Measurements from ENCODE around the gene CATSPER4. TPM values are rescaled to one million over a fixed set of nuclear protein-coding genes. Genes with fewer than 3 reads are reported as not detected.
A peak's percentile ranks its signal among the peaks of the same experiment; 100 is the strongest.
"Not testable (repeated sequence)": the region's sequence is repeated elsewhere in the genome, so short reads cannot be mapped to it uniquely, and the experiment has no call there.

CATSPER4 gene
- total and polyA plus RNA-seq, 7 experiments from 2014 or later, result not detected

- H3K4me3 ChIP-seq (ENCODE audit: low read length), result peak overlapping the region; percentile 44
- H3K27ac ChIP-seq (ENCODE audit: low read depth, low read length), result no peak overlapping the region
- DNase-seq (peak in 8 of 9 donors; percentile 10 to 41 (median 20)), ATAC-seq (peak; percentile 85)
- peaks cover 0 to 2% (median 0%) of the 10 kb centered on the region in 5 donors for H3K36me3 Mint-ChIP-seq
- H3K4me1 Mint-ChIP-seq, result peaks cover 5 to 12% (median 8%) of the 10 kb centered on the region in 7 donors
- peaks cover 6 to 53% (median 15%) of the 10 kb centered on the region in 5 donors for H3K27me3 Mint-ChIP-seq
- peaks cover 0 to 5% of the 10 kb centered on the region in 2 donors for H3K4me1 ChIP-seq (ENCODE audit: control insufficient read depth in 2 of 2, insufficient read depth in 2 of 2, low read length in 2 of 2)
- no peaks in the 10 kb centered on the region for H3K9me3 ChIP-seq (ENCODE audit: control insufficient read depth in 2 of 3, low read length in 3 of 3)
- peak overlapping the region; percentile 67 to 83 (median 78) for H3K4me3 Mint-ChIP-seq
- H3K9me3 Mint-ChIP-seq, result no peaks in the 10 kb centered on the region
- H3K27me3 ChIP-seq (ENCODE audit: control insufficient read depth in 2 of 2, insufficient read depth in 2 of 2, low read length in 2 of 2), result peaks cover 0 to 4% of the 10 kb centered on the region in 2 donors
- H3K36me3 ChIP-seq (ENCODE audit: control insufficient read depth in 2 of 3, insufficient read depth in 3 of 3, low read length in 3 of 3), result no peaks in the 10 kb centered on the region
- intact Hi-C loops (cut with micrococcal nuclease), result no loop called here
- ChIA-PET POLR2A (interaction anchor here (0.7 kb wide), 1 partner anchor 220 kb away, joined by 3 read pairs; no protein-coding TSS in a partner anchor), CTCF (interaction anchor here (0.5 kb wide), 1 partner anchor 19 kb away, joined by 4 read pairs; no protein-coding TSS in a partner anchor)
- peak overlapping the region in 5 of 9 donors; percentile 5 to 47 (median 22) for H3K27ac Mint-ChIP-seq
Observed at GRCh38 chr1:26225033-26225831, 34.8 kb downstream of the CATSPER4 start.

DNA sequence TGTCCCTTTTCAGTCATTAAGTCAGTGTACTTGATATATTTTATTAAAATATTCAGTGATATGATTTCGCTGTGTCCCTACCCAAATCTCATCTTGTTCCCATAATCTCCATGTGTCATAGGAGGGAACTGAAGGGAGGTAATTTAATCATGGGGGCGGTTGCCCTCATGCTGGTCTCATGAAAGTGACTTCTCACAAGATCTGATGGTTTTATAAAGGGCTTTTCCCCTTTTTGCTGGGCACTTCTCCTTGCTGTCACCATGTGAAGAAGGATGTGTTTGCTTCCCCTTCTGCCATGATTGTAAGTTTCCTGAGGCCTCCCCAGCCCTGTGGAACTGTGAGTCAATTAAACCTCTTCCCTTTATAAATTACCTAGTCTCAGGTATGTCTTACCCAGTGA, 40.3 kb downstream of the CATSPER4 start:
- not testable (repeated sequence) for H3K27ac ChIP-seq (ENCODE audit: low read depth, low read length); H3K4me1 ChIP-seq (ENCODE audit: control insufficient read depth in 2 of 2, insufficient read depth in 2 of 2, low read length in 2 of 2); H3K27ac Mint-ChIP-seq; H3K36me3 Mint-ChIP-seq; H3K4me3 ChIP-seq (ENCODE audit: low read length); H3K4me3 Mint-ChIP-seq; H3K9me3 Mint-ChIP-seq; ATAC-seq; H3K9me3 ChIP-seq (ENCODE audit: control insufficient read depth in 2 of 3, low read length in 3 of 3); DNase-seq; H3K27me3 ChIP-seq (ENCODE audit: control insufficient read depth in 2 of 2, insufficient read depth in 2 of 2, low read length in 2 of 2); H3K36me3 ChIP-seq (ENCODE audit: control insufficient read depth in 2 of 3, insufficient read depth in 3 of 3, low read length in 3 of 3)
- POLR2A ChIA-PET, result interaction anchor here (0.6 kb wide), 1 partner anchor 13 kb away, joined by 4 read pairs; no protein-coding TSS in a partner anchor
- H3K27me3 Mint-ChIP-seq, result peaks cover 4 to 32% (median 7%) of the 10 kb centered on the region in 5 donors
- CTCF ChIA-PET, result interaction anchor here (0.7 to 5.3 kb wide), 2 partner anchors 61 to 136 kb away, joined by 3 to 38 read pairs; partner anchors contain the start of genes C1orf232 and ZNF593
- intact Hi-C loops (cut with micrococcal nuclease), result loop anchor here in 1 of 2 donors (5.0 to 10.0 kb wide), 2 partner anchors 38 to 196 kb away; partner anchors contain the start of gene CATSPER4
- H3K4me1 Mint-ChIP-seq, result peaks cover 10 to 28% (median 18%) of the 10 kb centered on the region in 7 donors

DNA sequence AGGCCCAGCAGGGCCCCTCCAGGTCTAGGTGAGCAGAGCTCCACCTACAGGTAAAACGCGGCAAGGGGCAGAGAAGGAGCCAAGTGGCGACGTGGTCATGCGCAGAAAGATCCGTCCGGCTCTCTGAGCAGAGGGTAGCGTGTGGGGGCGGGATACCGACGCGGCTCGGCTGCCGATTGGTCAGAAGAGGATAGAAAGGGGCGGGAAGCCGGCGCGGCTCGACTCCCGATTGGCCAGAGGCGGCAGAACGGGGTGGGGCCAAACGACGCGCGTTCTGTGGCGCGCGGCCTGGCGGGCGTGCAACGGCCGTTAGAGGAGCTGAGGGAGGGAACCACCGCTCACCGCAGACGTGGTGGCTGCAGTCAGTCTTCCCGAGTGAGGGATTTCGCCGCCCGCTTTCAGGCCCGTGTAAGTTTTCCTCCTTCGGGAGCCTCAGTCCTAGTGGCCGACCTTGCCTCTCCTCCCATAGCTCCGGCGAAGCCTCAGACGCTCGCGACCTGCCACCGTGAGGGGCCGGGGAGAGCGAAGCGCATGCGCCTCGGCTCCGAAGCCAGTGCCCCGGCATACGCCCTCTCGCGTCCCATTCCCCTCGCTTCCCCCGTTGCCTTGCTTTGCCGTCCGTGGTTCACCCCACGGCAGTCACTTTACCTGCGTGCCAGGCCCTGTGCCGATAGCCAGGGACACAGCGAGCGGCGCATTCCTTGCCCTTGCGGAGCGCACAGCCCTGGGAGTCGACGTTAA, 43.7 kb downstream of the CATSPER4 start, which contains the start of gene CEP85:
CEP85 (plus strand) TSS at position 298 of the 741 bp plus-strand sequence. CDS start 5,584 bp downstream, outside the sequence.
- intact Hi-C loops (cut with micrococcal nuclease), result loop anchor here (1.0 to 10.0 kb wide), 18 partner anchors 31 to 239 kb away; partner anchors contain the start of genes CATSPER4 (in 2 of the 2), PDIK1L (in 2 of the 2), ZNF593 (in 2 of the 2) and DHDDS (in 1 of the 2)
- ChIA-PET CTCF (interaction anchor here (0.6 to 5.3 kb wide), 29 partner anchors 8 to 1590 kb away, joined by 3 to 38 read pairs (median 4); partner anchors contain the start of genes C1orf232, CATSPER4, ZNF593 and ZNF593OS), POLR2A (interaction anchor here (0.6 to 3.7 kb wide), 18 partner anchors 14 to 238 kb away, joined by 3 to 45 read pairs (median 4); partner anchors contain the start of genes C1orf232, CD52, DHDDS and HMGN2)
- H3K36me3 Mint-ChIP-seq, result peaks cover 0 to 6% (median 0%) of the 10 kb centered on the region in 5 donors
- Histone ChIP-seq H3K27me3 (ENCODE audit: control insufficient read depth in 2 of 2, insufficient read depth in 2 of 2, low read length in 2 of 2) (no peaks in the 10 kb centered on the region), H3K9me3 (ENCODE audit: control insufficient read depth in 2 of 3, low read length in 3 of 3) (no peaks in the 10 kb centered on the region), H3K27ac (ENCODE audit: low read depth, low read length) (peak within 1 kb of the TSS; percentile 93), H3K4me3 (ENCODE audit: low read length) (peak within 1 kb of the TSS; percentile 91), H3K36me3 (ENCODE audit: control insufficient read depth in 2 of 3, insufficient read depth in 3 of 3, low read length in 3 of 3) (peaks cover 0 to 5% (median 0%) of the 10 kb centered on the region in 3 experiments), H3K4me1 (ENCODE audit: control insufficient read depth in 2 of 2, insufficient read depth in 2 of 2, low read length in 2 of 2) (peaks cover 4 to 13% of the 10 kb centered on the region in 2 donors)
- H3K27ac Mint-ChIP-seq, result peak within 1 kb of the TSS; percentile 87 to 99 (median 96)
- H3K9me3 Mint-ChIP-seq, result no peaks in the 10 kb centered on the region
- H3K4me3 Mint-ChIP-seq, result peak within 1 kb of the TSS; percentile 89 to 99 (median 99)
- ATAC-seq (peak; percentile 96), DNase-seq (peak; percentile 93 to 99 (median 98))
- peaks cover 26 to 39% (median 38%) of the 10 kb centered on the region in 7 donors for H3K4me1 Mint-ChIP-seq
- peaks cover 0 to 8% (median 0%) of the 10 kb centered on the region in 5 donors for H3K27me3 Mint-ChIP-seq

- intact Hi-C loops (cut with micrococcal nuclease), result loop anchor here (1.0 to 10.0 kb wide), 18 partner anchors 32 to 238 kb away; partner anchors contain the start of genes CATSPER4 (in 2 of the 2), PDIK1L (in 2 of the 2), ZNF593 (in 2 of the 2) and DHDDS (in 1 of the 2)
- H3K27me3 ChIP-seq (ENCODE audit: control insufficient read depth in 2 of 2, insufficient read depth in 2 of 2, low read length in 2 of 2), result no peaks in the 10 kb centered on the region
- peak overlapping the region; percentile 87 to 99 (median 96) for H3K27ac Mint-ChIP-seq
- peak in 5 of 9 donors; percentile 14 to 31 (median 24) for DNase-seq
- peaks cover 0 to 6% (median 4%) of the 10 kb centered on the region in 5 donors for H3K36me3 Mint-ChIP-seq
- no peaks in the 10 kb centered on the region for H3K9me3 ChIP-seq (ENCODE audit: control insufficient read depth in 2 of 3, low read length in 3 of 3)
- peaks cover 0 to 8% (median 0%) of the 10 kb centered on the region in 3 experiments for H3K36me3 ChIP-seq (ENCODE audit: control insufficient read depth in 2 of 3, insufficient read depth in 3 of 3, low read length in 3 of 3)
- H3K9me3 Mint-ChIP-seq, result no peaks in the 10 kb centered on the region
- peak overlapping the region; percentile 91 for H3K4me3 ChIP-seq (ENCODE audit: low read length)
- POLR2A ChIA-PET, result interaction anchor here (0.6 to 3.7 kb wide), 19 partner anchors 9 to 237 kb away, joined by 3 to 45 read pairs (median 5); partner anchors contain the start of genes C1orf232, CD52, DHDDS and HMGN2
- H3K4me1 Mint-ChIP-seq, result peaks cover 26 to 42% (median 39%) of the 10 kb centered on the region in 7 donors
- no peak for ATAC-seq
- peaks cover 0 to 8% (median 0%) of the 10 kb centered on the region in 5 donors for H3K27me3 Mint-ChIP-seq
- CTCF ChIA-PET, result interaction anchor here (0.5 to 5.3 kb wide), 26 partner anchors 9 to 1591 kb away, joined by 3 to 38 read pairs (median 4); partner anchors contain the start of genes C1orf232, CATSPER4, HMGN2 and ZNF593
- H3K4me3 Mint-ChIP-seq, result peak overlapping the region; percentile 89 to 99 (median 99)
- peaks cover 4 to 13% of the 10 kb centered on the region in 2 donors for H3K4me1 ChIP-seq (ENCODE audit: control insufficient read depth in 2 of 2, insufficient read depth in 2 of 2, low read length in 2 of 2)
- H3K27ac ChIP-seq (ENCODE audit: low read depth, low read length), result peak overlapping the region; percentile 93
Observed at GRCh38 chr1:26234644-26235370, 44.4 kb downstream of the CATSPER4 start.

- H3K27me3 ChIP-seq (ENCODE audit: control insufficient read depth in 2 of 2, insufficient read depth in 2 of 2, low read length in 2 of 2), result no peaks in the 10 kb centered on the region
- DNase-seq (no peak), ATAC-seq (no peak)
- no peak overlapping the region for H3K4me3 ChIP-seq (ENCODE audit: low read length)
- Mint-ChIP-seq H3K9me3 (no peaks in the 10 kb centered on the region), H3K4me3 (peak overlapping the region in 5 of 10 donors; percentile 1 to 61 (median 32)), H3K27me3 (peaks cover 0 to 2% (median 0%) of the 10 kb centered on the region in 5 donors), H3K4me1 (peaks cover 28 to 43% (median 39%) of the 10 kb centered on the region in 7 donors), H3K27ac (peak overlapping the region in 2 of 9 donors; percentile 31 to 40), H3K36me3 (peaks cover 0 to 8% (median 5%) of the 10 kb centered on the region in 5 donors)
- CTCF ChIA-PET, result interaction anchor here (0.6 to 1.2 kb wide), 6 partner anchors 17 to 180 kb away, joined by 3 to 4 read pairs (median 3); no protein-coding TSS in a partner anchor
- H3K27ac ChIP-seq (ENCODE audit: low read depth, low read length), result no peak overlapping the region
- intact Hi-C loops (cut with micrococcal nuclease), result loop anchor here in 1 of 2 donors (10.0 kb wide), 1 partner anchor 203 kb away; no protein-coding TSS in a partner anchor
- no peaks in the 10 kb centered on the region for H3K9me3 ChIP-seq (ENCODE audit: control insufficient read depth in 2 of 3, low read length in 3 of 3)
- H3K36me3 ChIP-seq (ENCODE audit: control insufficient read depth in 2 of 3, insufficient read depth in 3 of 3, low read length in 3 of 3), result peaks cover 0 to 11% (median 0%) of the 10 kb centered on the region in 3 experiments
- POLR2A ChIA-PET, result no interaction called here
- peaks cover 4 to 13% of the 10 kb centered on the region in 2 donors for H3K4me1 ChIP-seq (ENCODE audit: control insufficient read depth in 2 of 2, insufficient read depth in 2 of 2, low read length in 2 of 2)
Observed at GRCh38 chr1:26237230-26237966, 47.0 kb downstream of the CATSPER4 start.

Measured in naive thymus-derived CD4-positive, alpha-beta T cell (primary cell).